Measurements from ENCODE around the gene ZNF8.
A peak's percentile ranks its signal among the peaks of the same experiment; 100 is the strongest.
"Not testable (repeated sequence)": the region's sequence is repeated elsewhere in the genome, so short reads cannot be mapped to it uniquely, and the experiment has no call there.

The ZNF8 gene

GRCh38 chr19:58300620-58301019, 21.9 kb downstream of the ZNF8 start:
- no peak for DNase-seq

GRCh38 chr19:58304255-58304654, 25.5 kb downstream of the ZNF8 start:
- DNase-seq, result no peak

- no peak for DNase-seq
Observed at GRCh38 chr19:58304748-58305064, 26.0 kb downstream of the ZNF8 start.

- DNase-seq, result peak; percentile 99
Observed at GRCh38 chr19:58305065-58305931, 26.5 kb downstream of the ZNF8 start, which contains the start of gene ERVK3-1. ERVK3-1 (plus strand) TSS chr19:58305377; CDS start chr19:58312169, 6,792 bp downstream.

DNA sequence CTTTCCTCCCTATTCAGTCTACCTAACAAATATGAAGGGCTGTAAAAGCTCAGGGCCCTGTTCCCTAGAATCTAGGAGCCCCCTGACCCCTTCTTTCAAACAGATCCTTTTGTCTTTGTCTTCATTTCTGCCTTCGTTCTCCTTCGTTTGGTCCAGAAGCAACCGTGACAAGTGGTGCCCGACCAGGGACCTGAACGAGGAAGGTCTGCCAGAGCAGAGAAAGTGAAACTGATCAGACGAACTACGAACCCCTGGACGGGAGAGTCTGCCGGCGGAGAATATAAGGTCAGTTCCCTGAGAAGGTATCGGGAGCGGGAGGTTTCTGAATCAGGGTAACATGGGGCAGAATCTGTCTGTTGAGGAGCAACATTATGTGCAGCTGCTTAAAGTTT, 27.2 kb downstream of the ZNF8 start:
- no peak for DNase-seq

DNA sequence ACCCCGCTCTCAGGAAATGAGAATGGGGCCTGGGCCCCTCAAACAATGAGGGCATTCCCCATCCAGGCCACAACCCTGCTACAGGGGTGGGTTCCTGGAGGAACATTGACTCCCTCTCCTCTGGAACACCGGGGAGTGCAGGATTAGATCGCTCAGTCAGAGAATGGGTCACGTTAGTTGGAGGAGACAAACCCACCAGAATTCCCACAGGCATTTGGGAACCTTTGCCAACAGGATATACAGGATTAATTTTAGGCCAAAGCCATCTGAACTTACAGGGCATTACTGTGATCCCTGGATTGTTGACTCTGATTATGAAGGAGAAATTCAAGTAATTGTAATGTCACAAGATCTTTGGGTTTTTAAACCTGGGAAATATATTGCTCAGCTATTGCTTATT, 29.0 kb downstream of the ZNF8 start:
- no peak for DNase-seq

GRCh38 chr19:58310685-58311084, 31.9 kb downstream of the ZNF8 start:
- DNase-seq, result not testable (repeated sequence)

DNA sequence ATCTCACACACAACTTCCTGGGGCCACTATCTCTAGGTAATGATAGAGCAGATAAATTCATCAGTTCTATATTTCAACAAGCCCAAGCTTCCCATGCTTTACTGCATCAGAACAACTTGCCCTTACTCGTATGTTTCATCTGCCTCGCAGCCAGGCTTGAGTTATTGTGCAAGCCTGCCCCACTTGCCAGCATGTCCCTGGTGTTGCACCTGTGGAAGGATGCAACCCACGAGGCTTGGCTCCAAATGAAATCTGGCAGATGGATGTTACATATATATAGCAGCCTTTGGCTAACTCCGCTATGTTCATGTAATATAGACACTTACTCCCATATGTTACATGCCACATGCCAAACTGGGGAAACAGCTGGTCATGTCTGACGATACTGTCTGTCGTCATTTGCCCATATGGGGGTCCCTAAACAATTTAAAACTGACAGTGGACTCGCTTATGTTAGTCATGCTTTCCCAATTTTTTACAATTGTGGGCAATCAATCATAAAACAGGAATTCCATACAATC, 32.6 kb downstream of the ZNF8 start:
- DNase-seq, result no peak

- DNase-seq, result no peak
Observed at GRCh38 chr19:58315580-58315979, 36.8 kb downstream of the ZNF8 start.

DNA sequence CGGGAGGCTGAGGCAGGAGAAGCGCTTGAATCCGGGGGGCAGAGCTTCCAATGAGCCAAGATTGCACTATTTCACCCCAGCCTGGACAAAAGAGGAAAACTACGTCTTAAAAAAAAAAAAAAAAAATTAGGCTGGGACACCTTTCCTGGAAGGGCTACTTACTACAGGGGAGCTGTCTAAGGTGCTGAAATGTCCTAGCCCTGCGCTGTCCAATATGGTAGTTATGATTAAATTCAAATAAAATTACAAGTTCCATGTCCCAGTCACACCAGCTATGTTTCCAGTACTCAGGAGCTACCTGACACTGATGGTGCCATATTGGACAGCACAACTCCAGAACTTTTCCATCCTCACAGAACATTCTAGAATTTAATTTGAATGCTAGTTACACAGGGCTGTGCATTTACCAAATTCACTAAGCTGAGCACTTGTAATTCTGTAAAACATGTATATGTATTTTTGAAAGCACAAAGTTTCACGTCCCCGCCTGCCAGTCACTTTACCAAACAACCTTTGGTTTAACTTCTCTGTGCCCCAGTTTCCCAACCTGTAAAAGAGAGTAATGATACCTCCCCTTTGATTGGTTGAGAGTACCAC, 38.8 kb downstream of the ZNF8 start:
- peak; percentile 56 for DNase-seq

- DNase-seq, result no peak
Observed at GRCh38 chr19:58318297-58318696, 39.5 kb downstream of the ZNF8 start.

- DNase-seq, result no peak
Observed at GRCh38 chr19:58319241-58319640, 40.5 kb downstream of the ZNF8 start.

GRCh38 chr19:58325311-58326022, 46.7 kb downstream of the ZNF8 start:
- DNase-seq, result no peak

DNA sequence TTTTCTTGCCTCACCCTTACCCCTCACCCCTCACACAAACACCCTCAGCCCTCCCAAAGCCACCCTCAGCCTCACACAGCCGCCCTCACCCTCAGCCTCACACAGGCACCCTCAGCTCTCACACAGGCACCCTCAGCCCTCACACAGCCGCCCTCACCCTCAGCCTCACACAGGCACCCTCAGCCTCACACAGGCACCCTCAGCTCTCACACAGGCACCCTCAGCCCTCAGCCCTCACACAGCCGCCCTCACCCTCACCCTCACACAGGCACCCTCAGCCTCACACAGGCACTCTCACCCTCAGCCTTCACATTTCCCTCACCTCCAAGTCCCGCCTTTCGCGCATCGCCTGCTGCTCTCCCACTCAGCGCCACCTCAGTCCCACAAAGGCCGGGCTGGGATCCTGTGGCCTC, 47.8 kb downstream of the ZNF8 start:
- DNase-seq, result no peak

- DNase-seq, result peak; percentile 96
Observed at GRCh38 chr19:58326914-58327726, 48.4 kb downstream of the ZNF8 start, which contains the start of gene ZSCAN22. ZSCAN22 (plus strand) TSS chr19:58326994; CDS start chr19:58334803, 7,809 bp downstream.

- peak; percentile 52 for DNase-seq
Observed at GRCh38 chr19:58328999-58329398, 50.2 kb downstream of the ZNF8 start.

- DNase-seq, result peak; percentile 53
Observed at GRCh38 chr19:58330458-58330857, 51.7 kb downstream of the ZNF8 start.

DNA sequence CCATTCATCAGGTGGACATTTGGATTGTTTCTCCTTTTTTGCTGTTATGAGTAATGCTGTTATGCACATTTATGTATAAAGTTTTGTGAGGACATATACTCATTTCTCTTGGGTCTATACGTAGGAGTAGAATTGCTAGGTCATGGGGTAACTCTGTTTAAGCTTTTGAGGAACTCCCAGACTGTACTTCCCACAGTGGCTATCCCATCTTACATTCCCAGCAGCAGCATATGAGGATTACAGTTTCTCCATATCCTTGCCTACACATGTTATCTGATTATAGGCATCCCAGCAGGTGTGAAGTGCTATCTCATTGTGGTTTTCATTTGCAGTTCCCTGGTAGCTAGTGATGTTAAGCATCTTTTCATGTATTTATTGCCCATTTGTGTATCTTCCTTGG, 53.9 kb downstream of the ZNF8 start:
- DNase-seq, result no peak

DNA sequence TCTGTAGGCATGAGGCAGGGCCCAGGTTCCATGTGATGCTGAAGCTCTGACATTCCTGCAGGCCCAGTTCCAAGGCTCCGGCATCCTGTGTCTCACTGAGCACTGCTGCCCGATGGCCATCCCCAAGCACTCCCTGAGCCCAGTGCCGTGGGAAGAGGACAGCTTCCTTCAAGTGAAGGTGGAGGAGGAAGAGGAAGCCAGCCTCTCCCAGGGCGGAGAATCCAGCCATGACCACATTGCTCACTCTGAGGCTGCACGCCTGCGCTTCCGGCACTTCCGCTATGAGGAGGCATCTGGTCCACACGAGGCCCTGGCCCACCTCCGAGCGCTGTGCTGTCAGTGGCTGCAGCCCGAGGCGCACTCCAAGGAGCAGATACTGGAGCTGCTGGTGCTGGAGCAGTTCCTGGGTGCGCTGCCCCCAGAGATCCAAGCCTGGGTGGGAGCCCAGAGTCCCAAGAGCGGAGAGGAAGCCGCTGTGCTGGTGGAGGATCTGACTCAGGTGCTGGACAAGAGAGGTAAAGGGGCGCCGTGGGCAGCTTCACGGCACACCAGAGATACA, 56.0 kb downstream of the ZNF8 start:
- DNase-seq, result no peak

- no peak for DNase-seq
Observed at GRCh38 chr19:58335630-58336029, 56.9 kb downstream of the ZNF8 start.

GRCh38 chr19:58336216-58336615, 57.5 kb downstream of the ZNF8 start:
- DNase-seq, result no peak

DNA sequence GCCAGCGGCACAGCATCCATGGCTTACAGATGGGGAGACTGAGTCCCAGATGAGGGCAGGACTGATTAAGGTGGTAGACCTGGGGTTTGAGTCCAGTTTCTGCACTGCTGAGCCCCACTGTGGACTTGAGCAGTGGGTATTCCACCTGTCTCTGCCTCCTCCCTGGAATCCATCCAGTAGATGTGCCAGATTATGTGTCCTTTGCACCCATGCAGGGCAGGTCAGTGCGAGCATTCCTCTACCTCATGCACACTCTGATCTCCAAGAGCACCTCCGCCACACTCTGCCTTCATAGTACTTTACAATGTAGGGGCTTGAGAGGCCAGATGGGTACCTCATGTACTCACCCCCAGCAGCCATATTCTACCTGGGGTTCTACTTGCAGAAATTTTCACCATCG, 58.1 kb downstream of the ZNF8 start:
- DNase-seq, result no peak

All from hematopoietic multipotent progenitor cell treated with erythropoietin and hydrocortisone succinate and interleukin-3 and kit ligand, for 8 days (in vitro differentiated cells).